Smooth muscle cell (in vitro differentiated cells): ENCODE measurements around the gene AFF1. TPM values are rescaled to one million over a fixed set of nuclear protein-coding genes. Genes with fewer than 3 reads are reported as not detected.
A peak's percentile ranks its signal among the peaks of the same experiment; 100 is the strongest.

Experiments
- DNase-seq: peaks from one replicate; lab custom pipeline; 2025; ENCODE audit not compliant: unreplicated experiment; lab: John Stamatoyannopoulos, UW
- H2AFZ ChIP-seq: fragments of 200-600 bp; sonication (generic); 2 replicates; pipeline ENCODE4 v1.6.0; 2016; ENCODE audit warnings: antibody characterized with exemption, low read depth, mild to moderate bottlenecking
- H3F3A ChIP-seq: fragments of 200-600 bp; sonication (generic); 2 replicates; pipeline ENCODE4 v1.6.0; 2017; ENCODE audit warnings: antibody characterized with exemption, low read depth
- H3K27ac ChIP-seq: fragments of 200-600 bp; sonication (generic); 2 replicates; pipeline ENCODE4 v1.5.1; 2016; ENCODE audit warnings: low read depth, mild to moderate bottlenecking
- H3K27me3 ChIP-seq: fragments of 200-600 bp; sonication (generic); 2 replicates; pipeline ENCODE4 v1.6.1; 2016; ENCODE audit warnings: low read depth, mild to moderate bottlenecking
- H3K36me3 ChIP-seq: fragments of 200-600 bp; sonication (generic); 2 replicates; pipeline ENCODE4 v1.5.1; 2016; ENCODE audit warnings: low read depth
- H3K4me1 ChIP-seq: fragments of 200-600 bp; sonication (generic); 2 replicates; pipeline ENCODE4 v1.5.1; 2016; ENCODE audit warnings: low read depth
- H3K4me2 ChIP-seq: fragments of 200-600 bp; sonication (generic); 2 replicates; pipeline ENCODE4 v1.6.0; 2016; ENCODE audit warnings: mild to moderate bottlenecking
- H3K4me3 ChIP-seq: fragments of 200-600 bp; sonication (generic); 2 replicates; pipeline ENCODE4 v1.5.1; 2016; ENCODE audit warnings: mild to moderate bottlenecking
- H3K79me2 ChIP-seq: fragments of 200-600 bp; sonication (generic); 2 replicates; pipeline ENCODE4 v1.6.0; 2016; ENCODE audit warnings: low read depth, mild to moderate bottlenecking
- H3K9ac ChIP-seq: fragments of 200-600 bp; sonication (generic); 2 replicates; pipeline ENCODE4 v1.6.0; 2016; ENCODE audit warnings: low read depth
- H3K9me3 ChIP-seq: fragments of 200-600 bp; sonication (generic); replicated peaks from 2 replicates; pipeline ENCODE4 v1.5.1; 2016; ENCODE audit warnings: low read depth
- H4K20me1 ChIP-seq: fragments of 200-600 bp; sonication (generic); 2 replicates; pipeline ENCODE4 v1.6.0; 2016; ENCODE audit warnings: low read depth
- WGBS: methylation state at CpG from one replicate; pipeline ENCODE4 v1.1.7; 2016; ENCODE audit warnings: low lambda C conversion rate; 5-methylcytosine and 5-hydroxymethylcytosine counted together
- polyA plus RNA-seq: library from polyadenylated mRNA; unstranded; fragments of >200 nt; fragmentation: Nextera tagmentation; extraction: Ambion mirVana; gene quantifications from 2 replicates; pipeline ENCODE4 v1.2.1, GENCODE V29; 2016
- total RNA-seq: library from RNA; depleted of rRNA; stranded (reverse); fragments of >200 nt; gene quantifications from 2 replicates; pipeline ENCODE4 v1.2.3, GENCODE V29; 2014
- TF ChIP-seq, protein P1 (sequence below): fragments of 200-600 bp; sonication (generic); IDR thresholded peaks from 2 replicates; pipeline ENCODE4 v1.5.1; 2017; ENCODE audit warnings: borderline replicate concordance, mild to moderate bottlenecking, antibody characterized with exemption; ENCODE audit not compliant: insufficient read depth, poor library complexity, severe bottlenecking

The AFF1 gene
- total and polyA plus RNA-seq, 2 experiments from 2014 or later, result 6.6 to 17.7 TPM

DNA sequence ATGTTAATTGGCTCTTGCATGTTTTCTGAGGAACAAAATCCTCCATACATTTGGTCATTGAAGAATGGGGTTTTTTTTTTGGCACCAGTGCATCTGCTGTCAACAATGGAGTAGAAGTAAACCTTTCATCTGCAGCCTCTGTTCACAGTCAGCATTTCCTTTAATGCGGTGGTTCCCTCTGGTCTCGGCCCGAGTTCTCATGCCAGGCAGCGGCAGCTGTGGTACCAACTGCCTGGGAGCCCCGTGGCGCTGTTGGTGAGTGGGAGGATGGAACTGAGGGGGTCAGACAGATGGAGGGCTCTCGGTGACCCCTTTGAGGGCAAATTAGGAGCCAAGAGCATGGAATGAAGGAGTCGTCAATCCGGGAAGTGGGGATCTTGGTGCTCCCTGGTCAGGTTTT, 114.7 kb downstream of the AFF1 start:
- WGBS, result 92% methylated on average over 9 of the region's 9 CpGs
- H4K20me1 ChIP-seq, result peaks cover 57% of the 10 kb centered on the region
- TF ChIP-seq, protein P1, sequence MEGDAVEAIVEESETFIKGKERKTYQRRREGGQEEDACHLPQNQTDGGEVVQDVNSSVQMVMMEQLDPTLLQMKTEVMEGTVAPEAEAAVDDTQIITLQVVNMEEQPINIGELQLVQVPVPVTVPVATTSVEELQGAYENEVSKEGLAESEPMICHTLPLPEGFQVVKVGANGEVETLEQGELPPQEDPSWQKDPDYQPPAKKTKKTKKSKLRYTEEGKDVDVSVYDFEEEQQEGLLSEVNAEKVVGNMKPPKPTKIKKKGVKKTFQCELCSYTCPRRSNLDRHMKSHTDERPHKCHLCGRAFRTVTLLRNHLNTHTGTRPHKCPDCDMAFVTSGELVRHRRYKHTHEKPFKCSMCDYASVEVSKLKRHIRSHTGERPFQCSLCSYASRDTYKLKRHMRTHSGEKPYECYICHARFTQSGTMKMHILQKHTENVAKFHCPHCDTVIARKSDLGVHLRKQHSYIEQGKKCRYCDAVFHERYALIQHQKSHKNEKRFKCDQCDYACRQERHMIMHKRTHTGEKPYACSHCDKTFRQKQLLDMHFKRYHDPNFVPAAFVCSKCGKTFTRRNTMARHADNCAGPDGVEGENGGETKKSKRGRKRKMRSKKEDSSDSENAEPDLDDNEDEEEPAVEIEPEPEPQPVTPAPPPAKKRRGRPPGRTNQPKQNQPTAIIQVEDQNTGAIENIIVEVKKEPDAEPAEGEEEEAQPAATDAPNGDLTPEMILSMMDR, result no peak
- H3K9me3 ChIP-seq, result no peaks in the 10 kb centered on the region
- DNase-seq, result no peak
- no peak overlapping the region for H3K9ac ChIP-seq
- H3K27me3 ChIP-seq, result no peaks in the 10 kb centered on the region
- no peaks in the 10 kb centered on the region for H3F3A ChIP-seq
- no peak overlapping the region for H2AFZ ChIP-seq
- H3K4me1 ChIP-seq, result peaks cover 25% of the 10 kb centered on the region
- peaks cover 29% of the 10 kb centered on the region for H3K79me2 ChIP-seq
- H3K36me3 ChIP-seq, result no peaks in the 10 kb centered on the region
- no peak overlapping the region for H3K27ac ChIP-seq
- no peak overlapping the region for H3K4me2 ChIP-seq
- no peak overlapping the region for H3K4me3 ChIP-seq

- Histone ChIP-seq H3K79me2 (peaks cover 26% of the 10 kb centered on the region), H3K36me3 (no peaks in the 10 kb centered on the region), H3K4me1 (peaks cover 23% of the 10 kb centered on the region), H3K4me3 (no peak overlapping the region), H3K4me2 (no peak overlapping the region), H3K9me3 (no peaks in the 10 kb centered on the region), H4K20me1 (peaks cover 59% of the 10 kb centered on the region), H2AFZ (no peak overlapping the region), H3K27ac (peak overlapping the region; percentile 67), H3K9ac (no peak overlapping the region), H3F3A (no peaks in the 10 kb centered on the region), H3K27me3 (no peaks in the 10 kb centered on the region)
- no peak for DNase-seq
- WGBS, result 83% methylated on average over 12 of the region's 12 CpGs
- TF ChIP-seq, protein P1, result no peak
These were observed 115.8 kb downstream of the AFF1 start for GRCh38 chr4:87050596-87050995.

DNA sequence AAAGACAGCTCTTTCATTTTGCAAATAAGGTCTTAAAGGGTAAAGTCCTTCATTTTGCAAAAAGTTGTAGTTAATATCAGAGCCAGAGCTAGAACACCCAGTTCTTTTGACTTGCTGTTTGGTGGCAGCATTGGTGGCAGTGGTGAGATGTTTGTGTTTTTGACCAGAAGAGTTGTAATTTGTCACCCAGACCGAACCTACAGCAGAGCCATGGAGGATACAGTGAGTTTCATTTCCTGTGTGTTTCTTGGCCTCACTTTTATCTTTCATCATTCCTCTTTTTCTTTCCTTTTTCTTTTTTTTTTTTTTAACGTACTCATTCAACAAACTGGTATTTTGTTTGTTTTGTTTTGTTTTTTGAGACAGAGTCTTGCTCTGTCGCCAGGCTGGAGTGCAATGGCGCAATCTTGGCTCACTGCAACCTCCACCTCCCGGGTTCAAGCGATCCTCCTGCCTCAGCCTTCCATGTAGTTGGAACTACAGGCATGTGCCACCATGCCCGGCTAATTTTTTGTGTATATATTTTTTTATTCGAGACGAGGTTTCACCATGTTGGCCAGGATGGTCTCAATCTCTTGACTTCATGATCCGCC, 116.4 kb downstream of the AFF1 start:
- H3K9me3 ChIP-seq, result no peaks in the 10 kb centered on the region
- no peak overlapping the region for H3K4me3 ChIP-seq
- H3K4me1 ChIP-seq, result peaks cover 30% of the 10 kb centered on the region
- no peak overlapping the region for H3K9ac ChIP-seq
- no peak overlapping the region for H3K27ac ChIP-seq
- whole genome bisulfite sequencing, result 87% methylated on average over 10 of the region's 10 CpGs
- no peaks in the 10 kb centered on the region for H3K27me3 ChIP-seq
- H3K4me2 ChIP-seq, result no peak overlapping the region
- no peaks in the 10 kb centered on the region for H3F3A ChIP-seq
- TF ChIP-seq, protein P1, result no peak
- H4K20me1 ChIP-seq, result peaks cover 61% of the 10 kb centered on the region
- H2AFZ ChIP-seq, result no peak overlapping the region
- no peaks in the 10 kb centered on the region for H3K36me3 ChIP-seq
- DNase-seq, result no peak
- peaks cover 20% of the 10 kb centered on the region for H3K79me2 ChIP-seq

DNA sequence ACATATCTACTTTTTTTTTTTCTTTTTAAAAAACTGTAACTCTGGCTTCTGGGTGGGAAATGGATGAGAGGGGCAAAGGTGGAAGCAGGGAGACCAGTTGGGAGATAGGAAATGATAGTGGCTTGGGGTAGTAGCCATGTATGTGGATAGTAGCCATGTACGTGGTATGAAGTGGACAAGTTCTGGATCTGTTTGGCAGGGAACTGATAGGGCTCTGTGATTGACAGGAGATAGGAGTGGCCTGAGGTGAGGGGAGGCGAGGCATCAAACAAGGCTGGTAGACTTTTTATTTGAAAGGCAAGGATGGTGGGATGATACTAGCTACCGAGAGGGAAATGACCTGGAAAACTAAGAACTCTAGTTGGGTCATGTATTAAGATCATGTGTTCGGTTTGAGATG, 117.8 kb downstream of the AFF1 start:
- no peaks in the 10 kb centered on the region for H3F3A ChIP-seq
- H4K20me1 ChIP-seq, result peaks cover 75% of the 10 kb centered on the region
- H3K9me3 ChIP-seq, result no peaks in the 10 kb centered on the region
- WGBS, result 96% methylated on average over 4 of the region's 4 CpGs
- peaks cover 18% of the 10 kb centered on the region for H3K79me2 ChIP-seq
- TF ChIP-seq, protein P1, result no peak
- H3K4me3 ChIP-seq, result no peak overlapping the region
- H3K4me2 ChIP-seq, result no peak overlapping the region
- no peaks in the 10 kb centered on the region for H3K27me3 ChIP-seq
- H3K27ac ChIP-seq, result no peak overlapping the region
- H3K4me1 ChIP-seq, result peaks cover 43% of the 10 kb centered on the region
- no peak overlapping the region for H2AFZ ChIP-seq
- DNase-seq, result no peak
- no peaks in the 10 kb centered on the region for H3K36me3 ChIP-seq
- no peak overlapping the region for H3K9ac ChIP-seq
